HG02610 (cell line): ENCODE results near the gene PRAMEF26.
"Not testable (repeated sequence)": the region's sequence is repeated elsewhere in the genome, so short reads cannot be mapped to it uniquely, and the experiment has no call there.

ENCODE experiments used
- ATAC-seq: cut with Tn5 transposase; IDR thresholded peaks from one replicate; pipeline ENCODE4 v1.9.1; 2021; ENCODE audit warnings: mild to moderate bottlenecking, moderate library complexity; ENCODE audit not compliant: unreplicated experiment

Gene PRAMEF26

GRCh38 chr1:13155909-13156308 lies at the start of gene PRAMEF26:
Gene PRAMEF26, minus strand, starts transcription at chr1:13156009. Its CDS starts 2,914 bp downstream, at chr1:13153095.
- ATAC-seq = not testable (repeated sequence)

- not testable (repeated sequence) for ATAC-seq
These were observed 45.5 kb upstream of the PRAMEF26 start, which contains the start of gene PRAMEF13 for GRCh38 chr1:13201309-13201708. Gene PRAMEF13, minus strand, starts transcription at chr1:13201409. Its CDS starts 1,820 bp downstream, at chr1:13199589.

DNA sequence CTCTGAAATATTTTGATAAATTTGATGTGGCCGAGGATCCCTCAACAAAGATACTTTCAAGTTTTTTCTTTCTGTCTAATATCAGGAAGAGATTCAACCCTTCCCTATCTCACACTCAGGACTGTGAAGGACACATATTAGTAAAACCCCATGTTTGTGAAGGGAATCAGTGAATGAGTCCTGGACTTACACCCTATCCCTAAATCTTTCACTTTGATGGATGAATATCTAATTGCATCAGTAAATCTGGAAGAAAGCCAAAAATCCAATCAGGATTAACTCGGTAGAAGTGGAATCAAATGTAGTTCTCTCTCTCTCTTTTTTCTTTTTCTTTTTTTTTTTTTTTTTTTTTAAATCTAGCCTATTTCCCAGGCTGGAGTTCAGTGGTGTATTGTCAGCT lies 15.7 kb upstream of the PRAMEF26 start, which contains the start of gene PRAMEF9:
Gene PRAMEF9 (plus strand): TSS at position 301 of the 400 bp plus-strand sequence. CDS start 3,433 bp downstream, outside the sequence.
- not testable (repeated sequence) for ATAC-seq

DNA sequence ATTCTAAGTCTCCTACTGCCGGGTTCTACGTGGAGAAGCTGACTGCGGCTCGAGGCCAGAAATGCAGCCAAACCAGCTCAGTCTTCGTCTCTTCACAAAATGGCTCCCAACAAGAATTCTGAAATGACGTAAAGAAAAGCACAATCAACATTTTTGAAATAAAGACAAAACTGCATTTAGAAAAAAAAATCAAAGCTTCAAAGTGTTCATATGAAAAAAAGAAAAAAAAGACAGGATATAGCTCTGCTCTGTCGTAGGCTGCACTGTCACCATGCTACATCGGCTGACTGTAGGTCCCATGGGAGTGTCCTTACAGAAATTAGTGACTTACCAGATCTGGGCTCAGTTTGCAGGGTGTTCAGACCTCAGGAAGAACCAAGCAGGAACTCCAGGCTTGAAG lies 9.7 kb upstream of the PRAMEF26 start, which contains the start of gene HNRNPCL4:
Gene HNRNPCL4 (minus strand): TSS at position 101 of the 400 bp plus-strand sequence. CDS start 164 bp downstream, outside the sequence.
- not testable (repeated sequence) for ATAC-seq

GRCh38 chr1:13116754-13117153 lies 39.1 kb downstream of the PRAMEF26 start, which contains the start of gene HNRNPCL2:
Gene HNRNPCL2, minus strand, starts transcription at chr1:13116854. Its CDS starts 454 bp downstream, at chr1:13116400.
- ATAC-seq = not testable (repeated sequence)
